ENCODE measurements around the gene HIPK2.

HIPK2 gene

GRCh38 chr7:139791316-139791715 is 13.5 kb upstream of the HIPK2 start:
- TF ChIP-seq CTCF (IDR thresholded peaks at IDR 0.05; ENCODE audit: insufficient read depth, missing control alignments) = no peak
- no peak for DNase-seq (ENCODE audit: insufficient read length, low spot score)
- no peak for FAIRE-seq

- no peak for FAIRE-seq
- TF ChIP-seq CTCF (IDR thresholded peaks at IDR 0.05; ENCODE audit: insufficient read depth, missing control alignments) = no peak
- no peak for DNase-seq (ENCODE audit: insufficient read length, low spot score)
These were observed 6.8 kb upstream of the HIPK2 start for GRCh38 chr7:139784648-139785047.

GRCh38 chr7:139783647-139784385 is 6.0 kb upstream of the HIPK2 start:
- no peak for DNase-seq (ENCODE audit: insufficient read length, low spot score)
- FAIRE-seq = no peak
- TF ChIP-seq CTCF (IDR thresholded peaks at IDR 0.05; ENCODE audit: insufficient read depth, missing control alignments) = no peak

GRCh38 chr7:139782932-139783331 is 5.1 kb upstream of the HIPK2 start:
- DNase-seq (ENCODE audit: insufficient read length, low spot score) = no peak
- FAIRE-seq = no peak
- no peak for TF ChIP-seq CTCF (IDR thresholded peaks at IDR 0.05; ENCODE audit: insufficient read depth, missing control alignments)

- TF ChIP-seq CTCF (IDR thresholded peaks at IDR 0.05; ENCODE audit: insufficient read depth, missing control alignments) = no peak
- DNase-seq (ENCODE audit: insufficient read length, low spot score) (no peak), FAIRE-seq (no peak)
These were observed 486 bp downstream of the HIPK2 start for GRCh38 chr7:139777133-139777891.

- peak; percentile 23 for DNase-seq (ENCODE audit: insufficient read length, low spot score)
- FAIRE-seq = no peak
- no peak for TF ChIP-seq CTCF (IDR thresholded peaks at IDR 0.05; ENCODE audit: insufficient read depth, missing control alignments)
These were observed 1.2 kb downstream of the HIPK2 start for GRCh38 chr7:139776486-139777132.

All from D721Med (cell line).